GM10266 (cell line): ENCODE measurements around the gene POU6F2.

Experiments used
- DNase-seq: peaks from one replicate; pipeline ENCODE4 v3.0.0; 2012; ENCODE audit errors: extremely low spot score
- TF ChIP-seq, protein P1 (sequence below): IDR thresholded peaks from 2 replicates; pipeline ENCODE4 v1.5.1; 2012; ENCODE audit warnings: mild to moderate bottlenecking, low read depth; ENCODE audit not compliant: control insufficient read depth, insufficient read depth; ENCODE audit errors: missing control alignments

POU6F2 gene

DNA sequence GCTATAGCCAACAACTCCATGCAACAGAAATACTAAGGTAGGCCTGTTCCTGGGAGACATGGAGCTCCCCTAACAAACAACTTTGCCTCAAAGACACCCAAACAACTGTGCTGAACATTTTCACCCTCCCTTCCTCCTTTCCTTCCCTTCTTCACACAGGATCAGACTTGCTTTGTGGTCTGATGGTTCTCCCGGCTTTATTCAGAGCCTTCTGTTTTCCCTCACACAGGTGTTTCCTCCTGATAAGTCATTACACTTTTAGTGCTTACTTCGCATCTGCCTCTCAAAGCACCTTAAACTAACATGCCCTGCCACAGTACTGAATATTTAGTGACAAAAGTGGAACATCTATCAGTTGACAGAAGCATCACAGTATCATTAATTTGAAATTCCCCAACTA lies 532.2 kb downstream of the POU6F2 start:
- TF ChIP-seq, protein P1, sequence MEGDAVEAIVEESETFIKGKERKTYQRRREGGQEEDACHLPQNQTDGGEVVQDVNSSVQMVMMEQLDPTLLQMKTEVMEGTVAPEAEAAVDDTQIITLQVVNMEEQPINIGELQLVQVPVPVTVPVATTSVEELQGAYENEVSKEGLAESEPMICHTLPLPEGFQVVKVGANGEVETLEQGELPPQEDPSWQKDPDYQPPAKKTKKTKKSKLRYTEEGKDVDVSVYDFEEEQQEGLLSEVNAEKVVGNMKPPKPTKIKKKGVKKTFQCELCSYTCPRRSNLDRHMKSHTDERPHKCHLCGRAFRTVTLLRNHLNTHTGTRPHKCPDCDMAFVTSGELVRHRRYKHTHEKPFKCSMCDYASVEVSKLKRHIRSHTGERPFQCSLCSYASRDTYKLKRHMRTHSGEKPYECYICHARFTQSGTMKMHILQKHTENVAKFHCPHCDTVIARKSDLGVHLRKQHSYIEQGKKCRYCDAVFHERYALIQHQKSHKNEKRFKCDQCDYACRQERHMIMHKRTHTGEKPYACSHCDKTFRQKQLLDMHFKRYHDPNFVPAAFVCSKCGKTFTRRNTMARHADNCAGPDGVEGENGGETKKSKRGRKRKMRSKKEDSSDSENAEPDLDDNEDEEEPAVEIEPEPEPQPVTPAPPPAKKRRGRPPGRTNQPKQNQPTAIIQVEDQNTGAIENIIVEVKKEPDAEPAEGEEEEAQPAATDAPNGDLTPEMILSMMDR = no peak
- no peak for DNase-seq

DNA sequence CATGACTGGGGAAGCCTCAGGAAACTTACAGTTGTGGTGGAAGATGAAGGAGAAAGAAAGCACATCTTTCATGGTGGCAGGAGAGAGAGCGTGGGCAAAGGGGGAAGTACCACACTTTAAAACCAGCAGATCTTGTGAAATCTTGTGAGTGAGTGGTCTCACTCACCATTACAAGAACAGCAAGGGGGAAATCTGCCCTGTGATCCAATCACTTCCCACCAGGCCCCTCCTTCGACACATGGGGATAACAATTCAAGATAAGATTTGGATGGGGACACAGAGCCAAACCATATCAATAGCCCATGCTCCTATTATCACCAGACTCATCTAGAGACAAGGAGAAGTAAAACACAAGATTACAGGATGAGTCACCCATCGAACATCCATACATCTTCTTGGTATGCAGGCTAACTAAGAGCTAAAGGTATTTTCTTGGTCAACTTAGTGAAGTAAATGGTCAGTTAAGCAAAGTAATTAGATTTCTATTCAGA lies 533.2 kb downstream of the POU6F2 start:
- TF ChIP-seq, protein P1 = no peak
- DNase-seq = no peak

GRCh38 chr7:39515534-39516228 lies 538.0 kb downstream of the POU6F2 start:
- TF ChIP-seq, protein P1 = no peak
- DNase-seq = no peak

GRCh38 chr7:39516498-39516897 lies 538.8 kb downstream of the POU6F2 start:
- DNase-seq = no peak
- TF ChIP-seq, protein P1 = no peak

DNA sequence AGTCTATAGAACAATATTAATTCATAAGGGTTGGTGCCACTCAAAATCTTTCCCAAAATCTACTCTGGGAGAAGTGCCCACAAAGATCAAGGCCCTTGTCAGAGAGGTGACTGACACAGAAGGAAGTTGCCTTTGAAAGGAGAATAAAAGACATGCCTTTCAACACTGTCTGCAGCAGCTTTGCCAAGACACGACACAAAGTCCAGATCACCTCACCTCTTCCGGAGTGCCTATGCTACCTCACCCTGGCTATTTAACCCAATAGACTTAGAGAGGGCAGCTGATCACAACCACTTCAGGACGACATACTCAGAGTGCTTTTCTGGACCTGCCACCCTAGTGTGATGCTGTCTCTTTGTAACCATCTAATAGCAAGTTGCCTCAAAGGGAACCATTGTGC lies 539.5 kb downstream of the POU6F2 start:
- DNase-seq = no peak
- TF ChIP-seq, protein P1 = no peak
